IPS-15b (cell line): ENCODE results near the gene FAM83B.

Experiments used
- H3K27me3 ChIP-seq: one replicate; pipeline ENCODE4 v1.6.1; 2013; ENCODE audit warnings: low read length; ENCODE audit not compliant: control insufficient read depth, insufficient read depth
- H3K36me3 ChIP-seq: one replicate; pipeline ENCODE4 v1.6.1; 2013; ENCODE audit warnings: low read length; ENCODE audit not compliant: control insufficient read depth, insufficient read depth
- H3K4me1 ChIP-seq: one replicate; pipeline ENCODE4 v1.6.1; 2013; ENCODE audit warnings: mild to moderate bottlenecking, low read length; ENCODE audit not compliant: control insufficient read depth, insufficient read depth
- H3K4me3 ChIP-seq: one replicate; pipeline ENCODE4 v1.5.1; 2013; ENCODE audit warnings: low read depth, low read length
- H3K9ac ChIP-seq: one replicate; pipeline ENCODE4 v1.6.1; 2013; ENCODE audit warnings: low read depth, mild to moderate bottlenecking, low read length
- H3K9me3 ChIP-seq: one replicate; pipeline ENCODE4 v1.6.1; 2013; ENCODE audit warnings: mild to moderate bottlenecking, low read length; ENCODE audit not compliant: control insufficient read depth, insufficient read depth

Gene FAM83B

GRCh38 chr6:54865091-54865631 lies 18.6 kb downstream of the FAM83B start:
- H3K4me1 ChIP-seq, result peaks cover 8% of the 10 kb centered on the region

GRCh38 chr6:54868556-54868955 lies 22.0 kb downstream of the FAM83B start:
- Histone ChIP-seq H3K9me3 (no peaks in the 10 kb centered on the region), H3K27me3 (no peaks in the 10 kb centered on the region), H3K36me3 (no peaks in the 10 kb centered on the region), H3K4me1 (peaks cover 3% of the 10 kb centered on the region), H3K9ac (no peak overlapping the region), H3K4me3 (no peak overlapping the region)

More at GRCh38 chr6:54865091-54865631, 18.6 kb downstream of the FAM83B start:
- Histone ChIP-seq H3K27me3 (no peaks in the 10 kb centered on the region), H3K36me3 (no peaks in the 10 kb centered on the region), H3K9ac (no peak overlapping the region), H3K4me3 (no peak overlapping the region), H3K9me3 (no peaks in the 10 kb centered on the region)

- Histone ChIP-seq H3K4me1 (no peaks in the 10 kb centered on the region), H3K9me3 (no peaks in the 10 kb centered on the region), H3K4me3 (no peak overlapping the region), H3K9ac (no peak overlapping the region), H3K27me3 (no peaks in the 10 kb centered on the region), H3K36me3 (no peaks in the 10 kb centered on the region)
Observed at GRCh38 chr6:54873599-54873998, 27.0 kb downstream of the FAM83B start.

GRCh38 chr6:54874349-54875048 lies 27.9 kb downstream of the FAM83B start:
- Histone ChIP-seq H3K27me3 (no peaks in the 10 kb centered on the region), H3K36me3 (no peaks in the 10 kb centered on the region), H3K4me1 (no peaks in the 10 kb centered on the region), H3K9me3 (no peaks in the 10 kb centered on the region), H3K4me3 (no peak overlapping the region), H3K9ac (no peak overlapping the region)

GRCh38 chr6:54875539-54875938 lies 29.0 kb downstream of the FAM83B start:
- no peaks in the 10 kb centered on the region for H3K9me3 ChIP-seq
- H3K4me3 ChIP-seq, result no peak overlapping the region
- H3K9ac ChIP-seq, result no peak overlapping the region
- no peaks in the 10 kb centered on the region for H3K4me1 ChIP-seq
- no peaks in the 10 kb centered on the region for H3K36me3 ChIP-seq
- no peaks in the 10 kb centered on the region for H3K27me3 ChIP-seq

GRCh38 chr6:54876365-54876764 lies 29.8 kb downstream of the FAM83B start:
- Histone ChIP-seq H3K27me3 (no peaks in the 10 kb centered on the region), H3K9me3 (no peaks in the 10 kb centered on the region), H3K36me3 (no peaks in the 10 kb centered on the region), H3K9ac (no peak overlapping the region), H3K4me1 (no peaks in the 10 kb centered on the region), H3K4me3 (no peak overlapping the region)

- no peaks in the 10 kb centered on the region for H3K4me1 ChIP-seq
- H3K9ac ChIP-seq, result no peak overlapping the region
- H3K9me3 ChIP-seq, result no peaks in the 10 kb centered on the region
Observed at GRCh38 chr6:54876871-54877270, 30.3 kb downstream of the FAM83B start.

GRCh38 chr6:54877713-54878317 lies 31.2 kb downstream of the FAM83B start:
- H3K4me3 ChIP-seq, result no peak overlapping the region
- no peaks in the 10 kb centered on the region for H3K4me1 ChIP-seq
- H3K9ac ChIP-seq, result no peak overlapping the region
- no peaks in the 10 kb centered on the region for H3K36me3 ChIP-seq
- H3K27me3 ChIP-seq, result no peaks in the 10 kb centered on the region
- H3K9me3 ChIP-seq, result no peaks in the 10 kb centered on the region

More at GRCh38 chr6:54876871-54877270, 30.3 kb downstream of the FAM83B start:
- Histone ChIP-seq H3K4me3 (no peak overlapping the region), H3K27me3 (no peaks in the 10 kb centered on the region), H3K36me3 (no peaks in the 10 kb centered on the region)

- H3K9me3 ChIP-seq, result no peaks in the 10 kb centered on the region
- H3K4me3 ChIP-seq, result no peak overlapping the region
- H3K4me1 ChIP-seq, result no peaks in the 10 kb centered on the region
Observed at GRCh38 chr6:54878718-54879117, 32.1 kb downstream of the FAM83B start.

GRCh38 chr6:54879188-54879985 lies 32.8 kb downstream of the FAM83B start:
- H3K9me3 ChIP-seq, result no peaks in the 10 kb centered on the region
- no peaks in the 10 kb centered on the region for H3K36me3 ChIP-seq
- H3K27me3 ChIP-seq, result no peaks in the 10 kb centered on the region
- H3K4me1 ChIP-seq, result no peaks in the 10 kb centered on the region
- no peak overlapping the region for H3K9ac ChIP-seq
- H3K4me3 ChIP-seq, result no peak overlapping the region

More at GRCh38 chr6:54878718-54879117, 32.1 kb downstream of the FAM83B start:
- H3K9ac ChIP-seq, result no peak overlapping the region
- H3K36me3 ChIP-seq, result no peaks in the 10 kb centered on the region
- H3K27me3 ChIP-seq, result no peaks in the 10 kb centered on the region

GRCh38 chr6:54881067-54881730 lies 34.6 kb downstream of the FAM83B start:
- Histone ChIP-seq H3K9ac (no peak overlapping the region), H3K9me3 (no peaks in the 10 kb centered on the region), H3K36me3 (no peaks in the 10 kb centered on the region), H3K27me3 (no peaks in the 10 kb centered on the region), H3K4me3 (no peak overlapping the region), H3K4me1 (no peaks in the 10 kb centered on the region)
